ENCODE data around the gene ZNF500.
"Not testable (repeated sequence)": the region's sequence is repeated elsewhere in the genome, so short reads cannot be mapped to it uniquely, and the experiment has no call there.

Gene ZNF500

DNA sequence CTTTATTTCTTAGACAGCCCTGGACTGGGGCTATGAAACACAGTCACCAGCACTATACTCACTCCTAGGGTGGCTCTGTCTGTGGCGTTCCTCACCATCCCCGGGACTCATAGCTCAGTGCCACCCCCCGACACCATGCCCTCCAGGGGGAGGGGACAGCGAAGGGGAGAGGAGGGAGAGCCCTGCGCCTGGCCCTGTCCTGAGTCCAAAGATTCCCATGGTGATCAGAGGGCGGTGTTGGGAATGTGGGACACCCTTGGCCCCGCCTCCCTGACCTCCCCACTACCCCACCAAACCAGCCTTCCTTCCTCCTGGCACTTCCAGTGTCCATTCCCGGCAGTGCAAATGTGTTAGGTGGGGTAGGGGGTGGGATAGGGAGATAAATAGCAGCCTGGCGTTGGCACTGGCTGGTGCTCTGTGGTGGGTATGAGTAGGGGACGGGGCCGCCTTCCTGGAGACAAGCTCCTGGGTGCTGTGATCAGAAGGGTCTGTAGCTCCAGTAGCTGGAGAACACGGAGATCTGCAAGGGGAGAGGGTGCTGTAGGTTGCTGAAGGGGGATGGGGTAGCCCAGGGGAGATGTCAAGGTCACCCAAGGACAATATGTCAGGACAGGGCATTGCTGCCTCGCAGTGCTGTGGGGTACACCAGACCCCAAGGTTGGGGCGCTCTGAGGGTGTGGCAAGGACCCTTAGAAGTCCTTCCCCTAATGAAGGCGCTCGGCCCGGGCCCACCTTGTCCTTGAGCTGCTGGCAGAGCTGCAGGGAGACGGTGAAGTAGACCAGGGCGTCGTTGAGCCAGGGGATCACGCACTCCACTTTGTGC is 30.2 kb upstream of the ZNF500 start:
- no peak for DNase-seq (ENCODE audit: low read depth)

DNA sequence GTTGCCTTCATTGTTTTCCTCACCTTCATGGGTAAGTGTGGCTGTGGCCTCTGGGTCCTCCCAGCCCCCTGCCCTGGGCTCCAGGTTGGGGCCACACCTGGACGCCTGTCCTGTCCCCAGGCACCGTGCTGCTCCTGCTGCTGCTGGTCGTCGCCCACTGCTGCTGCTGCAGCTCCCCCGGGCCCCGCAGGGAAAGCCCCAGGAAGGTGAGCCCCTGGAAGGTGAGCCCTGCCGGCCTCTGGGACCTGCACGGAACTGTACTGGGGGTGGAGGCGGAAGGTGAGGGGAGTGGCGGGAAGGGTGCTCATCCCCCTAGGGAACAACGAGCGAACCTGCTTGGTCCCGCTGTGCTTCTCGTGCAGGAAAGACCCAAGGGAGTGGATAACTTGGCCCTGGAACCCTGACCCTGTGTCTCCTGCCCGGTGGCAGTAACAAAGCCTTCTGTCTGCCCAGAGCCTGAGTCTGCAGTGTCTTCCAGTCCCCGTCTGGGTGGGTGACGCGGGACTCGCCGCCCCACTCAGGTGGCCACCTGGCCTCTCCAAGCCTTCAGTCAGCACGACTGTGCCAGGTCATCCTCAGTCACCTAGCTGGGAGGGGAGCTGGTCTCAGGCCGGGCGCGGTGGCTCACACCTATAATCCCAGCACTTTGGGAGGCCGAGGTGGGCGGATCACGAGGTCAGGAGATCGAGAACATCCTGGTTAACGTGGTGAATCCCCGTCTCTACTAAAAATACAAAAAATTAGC is 29.0 kb upstream of the ZNF500 start:
- no peak for DNase-seq (ENCODE audit: low read depth)

DNA sequence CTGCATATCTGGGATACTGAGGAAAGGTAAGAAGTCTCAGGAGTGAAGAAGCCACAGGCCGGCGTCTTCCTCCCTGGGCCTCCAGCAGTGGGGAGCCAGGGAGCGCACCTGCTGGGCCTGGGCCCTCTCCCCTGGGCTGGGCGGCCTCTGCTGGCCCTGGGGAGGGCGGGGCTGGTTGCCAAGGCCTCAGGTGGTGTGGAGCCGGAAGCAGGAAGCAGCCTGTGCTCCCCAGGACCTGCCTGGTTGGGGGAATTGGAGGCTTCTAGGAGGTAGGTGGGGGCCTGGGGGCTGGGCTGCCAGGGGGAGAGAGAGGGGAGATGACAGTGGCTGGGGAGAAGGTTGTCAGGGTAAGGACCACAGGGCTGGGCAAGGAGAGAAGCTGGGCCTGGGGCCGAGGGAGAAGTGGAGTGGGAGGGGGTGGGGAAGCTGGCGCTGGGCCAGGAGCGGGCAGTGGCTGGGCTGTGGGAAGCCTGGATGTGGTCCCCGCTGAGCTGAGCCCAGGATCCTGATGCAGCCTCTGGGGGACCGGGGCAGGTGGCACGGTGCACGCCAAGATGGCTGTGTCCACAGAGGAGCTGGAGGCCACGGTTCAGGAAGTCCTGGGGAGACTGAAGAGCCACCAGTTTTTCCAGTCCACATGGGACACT is 28.3 kb upstream of the ZNF500 start, which contains the start of gene SMIM22:
TSS of gene SMIM22 (plus strand) at position 189 of the 647 bp plus-strand sequence. CDS start at position 555, 366 bp downstream.
- no peak for DNase-seq (ENCODE audit: low read depth)

DNA sequence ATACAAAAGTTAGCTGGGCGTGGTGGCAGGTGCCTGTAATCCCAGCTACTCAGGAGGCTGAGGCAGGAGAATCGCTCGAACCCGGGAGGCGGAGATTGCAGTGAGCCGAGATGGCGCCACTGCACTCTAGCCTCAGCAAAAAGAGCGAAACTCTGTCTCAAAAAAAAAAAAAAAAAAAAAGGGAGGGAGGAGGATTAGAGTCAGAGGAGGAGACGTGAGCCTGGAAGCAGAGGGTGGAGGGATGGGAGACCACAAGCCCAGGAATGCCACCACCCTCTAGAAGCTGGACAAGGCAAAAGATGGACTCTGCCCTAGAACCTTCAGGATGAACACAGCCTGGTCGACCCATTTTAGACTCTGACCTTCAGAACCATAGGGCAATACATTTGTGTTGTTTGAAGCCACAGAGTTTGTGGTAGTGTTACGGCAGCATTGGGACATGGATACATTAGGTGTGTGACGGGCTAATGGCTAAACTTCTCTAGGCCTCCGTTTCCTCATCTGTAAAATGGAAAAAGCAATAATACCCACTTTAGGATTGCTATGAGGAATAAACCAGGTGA is 26.1 kb upstream of the ZNF500 start:
- DNase-seq (ENCODE audit: low read depth) = no peak

DNA sequence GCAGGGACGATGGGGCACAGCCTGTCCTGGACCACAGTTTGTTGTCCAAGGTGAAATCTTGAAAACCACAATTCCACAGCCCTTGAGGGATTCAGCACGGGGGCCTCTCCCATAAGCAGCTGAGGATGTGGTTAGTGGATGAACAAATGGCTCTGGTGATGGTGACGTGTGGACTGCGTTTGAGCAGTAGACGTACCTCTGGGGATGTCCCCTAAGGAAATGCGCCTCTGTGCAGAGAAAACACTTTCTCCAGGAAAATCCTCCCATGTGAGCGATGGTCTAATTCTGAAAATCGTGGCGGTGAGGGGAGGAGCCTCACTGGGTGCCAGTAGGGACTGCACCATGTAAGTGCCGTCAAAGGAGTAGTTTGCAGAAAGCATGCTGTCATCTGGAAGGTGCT is 23.9 kb upstream of the ZNF500 start:
- no peak for DNase-seq (ENCODE audit: low read depth)

DNA sequence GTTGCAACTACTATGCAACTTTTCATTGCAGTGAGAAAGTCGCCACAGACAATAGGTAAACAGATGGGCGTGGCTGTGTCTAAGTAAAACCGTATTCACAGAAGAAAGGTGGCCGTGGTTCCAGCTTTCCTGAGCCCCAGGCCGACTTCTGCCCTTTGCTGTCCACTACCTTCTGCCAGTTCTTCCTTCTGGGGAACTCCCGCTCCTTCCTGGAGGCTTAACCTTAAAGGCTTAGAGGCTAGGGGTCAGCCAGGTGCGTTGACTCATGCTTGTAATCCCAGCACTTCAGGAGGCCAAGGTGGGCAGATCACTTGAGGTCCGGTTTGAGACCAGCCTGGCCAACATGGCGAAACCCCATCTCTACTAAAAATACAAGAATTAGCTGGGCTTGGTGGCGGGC is 23.3 kb upstream of the ZNF500 start:
- DNase-seq (ENCODE audit: low read depth) = no peak

DNA sequence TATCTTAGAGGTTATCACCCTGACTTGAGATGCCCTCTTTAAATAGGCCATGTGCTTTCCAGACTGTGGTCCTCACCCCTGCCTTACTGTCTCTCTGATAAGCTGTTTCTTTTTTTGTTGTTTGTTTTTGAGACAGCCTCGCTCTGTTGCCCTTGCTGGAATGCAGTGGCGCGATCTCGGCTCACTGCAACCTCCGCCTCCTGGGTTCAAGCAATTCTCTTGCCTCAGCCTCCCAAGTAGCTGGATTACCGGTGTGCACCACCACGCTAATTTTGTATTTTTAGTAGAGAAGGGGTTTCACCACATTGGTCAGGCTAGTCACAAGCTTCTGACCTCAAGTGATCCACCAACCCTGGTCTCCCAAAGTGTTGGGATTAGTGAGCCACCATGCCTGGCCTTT is 21.9 kb upstream of the ZNF500 start:
- no peak for DNase-seq (ENCODE audit: low read depth)

DNA sequence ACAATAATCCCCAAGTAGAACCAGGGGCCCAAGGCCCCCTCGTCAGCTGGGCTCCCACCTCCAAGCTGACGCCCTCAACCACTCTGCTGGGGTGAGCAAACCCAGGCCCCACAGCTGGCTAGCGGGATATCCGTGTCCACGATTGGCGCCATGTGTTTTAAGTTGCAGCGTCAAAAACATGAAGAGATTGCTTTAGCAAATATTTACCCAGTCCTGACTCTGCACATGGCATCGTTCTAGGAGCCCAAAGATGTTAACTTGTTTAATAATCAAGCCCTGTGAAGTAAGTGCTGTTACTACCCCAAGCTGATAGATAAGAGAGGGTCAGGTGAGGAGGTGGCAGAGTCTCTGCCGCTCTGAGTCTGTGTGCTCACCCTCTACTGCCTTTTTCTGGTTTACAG is 21.5 kb upstream of the ZNF500 start:
- no peak for DNase-seq (ENCODE audit: low read depth)

DNA sequence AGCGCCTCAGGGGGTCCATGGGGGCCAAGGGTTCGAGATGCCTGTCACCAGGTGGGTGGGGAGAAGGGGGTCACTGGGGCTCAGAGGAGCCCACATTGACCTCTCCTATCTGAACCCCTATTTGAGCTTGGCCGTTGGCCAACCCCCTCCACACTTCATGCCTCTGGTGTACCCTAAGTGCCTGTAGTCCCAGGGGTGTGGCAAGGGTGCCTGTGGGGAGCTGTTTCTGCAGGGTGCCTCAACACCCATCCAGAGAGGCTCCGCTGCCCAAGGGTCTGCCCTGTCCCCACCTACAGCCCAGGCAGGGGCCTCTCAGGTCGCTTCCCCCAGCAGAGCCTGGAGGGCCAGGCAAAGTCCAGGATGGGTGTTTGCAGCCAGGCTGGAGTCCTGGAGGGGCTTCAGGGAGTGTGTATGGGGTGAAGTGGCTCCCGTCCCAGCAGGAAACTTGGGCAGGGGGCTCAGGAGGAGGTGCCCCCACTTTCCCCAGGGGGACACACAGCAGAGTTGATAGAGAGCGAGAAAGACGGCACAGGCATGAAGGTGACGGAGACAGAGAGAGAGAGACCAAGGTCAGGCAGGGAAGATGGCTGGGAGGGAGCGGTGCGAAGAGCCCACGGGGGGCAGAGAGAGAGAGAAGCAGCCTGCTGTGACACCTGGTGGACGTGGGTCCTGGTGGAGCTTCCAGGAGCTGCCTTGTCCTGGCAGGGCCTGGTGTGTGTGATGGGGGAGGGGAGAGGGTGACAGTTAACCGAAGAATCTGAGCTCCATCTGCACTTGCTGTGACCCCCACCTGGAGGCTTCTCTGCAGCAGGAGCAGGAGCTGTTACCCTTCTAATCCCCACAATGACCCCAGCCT is 20.9 kb upstream of the ZNF500 start, which contains the start of gene SEPTIN12:
TSS of gene SEPTIN12 (minus strand) at position 719 of the 856 bp plus-strand sequence. CDS start at position 19, 700 bp downstream.
- DNase-seq (ENCODE audit: low read depth) = no peak

DNA sequence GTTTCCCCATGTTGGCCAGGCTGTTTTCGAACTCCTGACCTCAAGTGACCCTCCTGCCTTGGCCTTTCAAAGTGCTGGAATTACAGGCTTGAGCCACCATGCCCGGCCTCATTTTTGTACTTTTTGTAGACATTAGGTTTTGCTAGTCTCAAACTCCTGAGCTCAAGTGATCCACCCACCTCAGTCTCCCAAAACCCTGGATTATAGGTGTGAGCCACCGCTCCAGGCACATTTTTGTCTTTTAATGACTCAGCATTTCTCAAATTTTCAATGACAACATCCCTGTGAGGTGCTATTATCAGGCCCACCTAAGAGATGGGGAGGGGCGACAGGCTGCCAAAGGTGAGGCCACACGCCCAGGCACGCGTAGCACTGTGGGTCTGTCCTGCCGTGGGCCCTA is 20.1 kb upstream of the ZNF500 start:
- no peak for DNase-seq (ENCODE audit: low read depth)

DNA sequence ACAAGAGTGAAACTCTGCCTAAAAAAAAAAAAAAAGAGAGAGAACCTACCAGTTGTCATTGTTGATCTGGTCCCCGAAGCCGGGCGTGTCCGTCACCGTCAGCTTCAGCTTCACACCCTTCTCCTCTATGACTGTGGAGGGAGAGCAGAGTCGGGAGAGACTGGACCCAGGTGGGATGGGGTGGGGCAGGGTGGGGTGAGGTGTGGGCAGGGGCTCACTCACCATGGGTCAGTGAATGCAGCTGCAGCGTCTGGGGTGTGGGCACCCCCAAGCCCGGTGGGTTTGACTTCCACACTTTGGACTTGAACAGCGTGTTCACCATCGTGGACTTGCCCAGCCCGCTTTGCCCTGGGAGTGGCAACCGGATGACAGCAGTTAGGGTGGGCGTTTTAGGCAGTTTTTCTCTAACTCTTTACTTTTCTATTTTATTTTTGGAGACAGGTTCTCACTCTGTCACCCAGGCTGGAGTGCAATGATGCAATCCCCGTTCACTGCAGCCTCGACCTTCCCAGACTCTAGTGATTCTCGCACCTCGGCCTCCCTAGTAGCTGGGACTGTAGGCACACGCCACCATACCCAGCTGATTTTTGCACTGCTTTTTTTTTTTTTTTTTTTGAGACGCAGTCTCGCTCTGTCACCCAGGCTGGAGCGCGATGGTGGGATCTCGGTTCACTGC is 18.9 kb upstream of the ZNF500 start:
- DNase-seq (ENCODE audit: low read depth) = no peak

DNA sequence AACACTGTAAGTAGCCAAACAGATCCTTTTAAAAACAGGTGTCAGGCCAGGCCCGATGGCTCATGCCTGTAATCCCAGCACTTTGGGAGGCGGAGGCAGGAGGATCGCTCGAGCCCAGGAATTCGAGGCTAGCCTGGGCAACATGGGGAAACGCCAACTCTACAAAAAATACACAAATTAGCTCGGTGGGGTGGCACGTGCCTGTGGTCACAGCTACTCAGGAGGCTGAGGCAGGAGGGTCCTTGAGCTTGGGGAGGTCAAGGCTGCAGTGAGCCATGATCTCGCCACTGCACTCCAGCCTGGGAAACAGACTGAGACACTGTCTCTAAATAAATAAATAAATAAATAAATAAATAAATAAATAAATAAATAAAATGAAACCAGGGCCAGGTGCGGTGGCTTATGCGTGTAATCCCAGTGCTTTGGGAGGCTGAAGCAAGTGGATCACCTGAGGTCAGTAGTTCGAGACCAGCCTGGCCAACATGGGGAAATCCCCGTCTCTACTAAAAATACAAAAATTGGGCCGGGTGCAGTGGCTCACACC is 17.6 kb upstream of the ZNF500 start:
- not testable (repeated sequence) for DNase-seq (ENCODE audit: low read depth)

DNA sequence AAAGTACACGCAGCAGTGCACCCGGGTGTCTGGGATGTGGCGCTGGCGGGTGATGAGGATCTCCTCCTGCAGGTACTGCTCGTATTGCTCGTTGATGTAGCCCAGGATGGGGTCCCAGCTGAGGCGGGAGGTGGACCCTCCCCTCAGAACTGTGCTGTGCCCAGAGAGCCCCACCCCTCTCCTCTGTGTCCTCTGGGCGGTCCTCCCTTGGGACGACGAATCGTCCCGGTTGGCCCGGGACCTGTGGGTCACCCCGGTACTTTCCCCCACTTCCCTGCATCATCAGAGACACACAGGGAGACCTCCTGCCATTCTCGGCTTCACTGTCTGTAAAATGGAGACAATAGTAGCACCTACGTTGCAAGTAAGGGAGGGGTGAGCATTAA is 17.0 kb upstream of the ZNF500 start:
- DNase-seq (ENCODE audit: low read depth) = no peak

DNA sequence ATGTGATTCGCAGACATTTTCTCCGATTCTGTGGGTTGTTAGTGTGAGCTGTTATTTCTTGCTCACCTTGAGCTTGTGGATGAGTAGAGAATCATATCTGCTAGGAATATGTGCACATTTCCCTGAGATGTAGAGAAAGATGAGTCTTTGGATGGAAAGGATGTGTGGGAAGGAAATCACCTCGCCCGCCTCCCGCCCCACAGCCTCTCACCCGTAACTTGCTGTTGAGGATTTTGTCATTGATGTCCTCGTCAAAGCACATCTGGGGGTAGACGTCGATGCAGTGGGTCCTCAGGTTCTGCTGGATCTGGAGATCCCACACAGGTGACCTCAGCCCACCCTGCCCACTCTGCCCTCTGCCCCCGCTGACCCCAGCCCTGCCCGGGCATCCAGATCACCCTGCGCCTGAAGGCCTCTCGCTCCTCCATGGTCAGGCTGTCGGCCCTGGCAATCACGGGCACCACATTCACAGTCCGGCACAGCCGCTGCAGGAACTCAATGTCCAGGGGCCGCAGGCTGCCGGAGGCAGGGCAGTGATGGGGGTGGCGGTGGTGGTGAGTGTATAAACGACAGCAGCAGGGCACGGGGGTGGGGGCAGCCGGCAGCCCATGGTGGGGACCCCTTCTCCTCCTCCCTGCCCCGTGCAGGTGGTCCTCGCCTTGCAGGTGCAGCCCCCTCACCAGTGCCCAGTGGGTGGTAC is 16.4 kb upstream of the ZNF500 start:
- DNase-seq (ENCODE audit: low read depth) = no peak

DNA sequence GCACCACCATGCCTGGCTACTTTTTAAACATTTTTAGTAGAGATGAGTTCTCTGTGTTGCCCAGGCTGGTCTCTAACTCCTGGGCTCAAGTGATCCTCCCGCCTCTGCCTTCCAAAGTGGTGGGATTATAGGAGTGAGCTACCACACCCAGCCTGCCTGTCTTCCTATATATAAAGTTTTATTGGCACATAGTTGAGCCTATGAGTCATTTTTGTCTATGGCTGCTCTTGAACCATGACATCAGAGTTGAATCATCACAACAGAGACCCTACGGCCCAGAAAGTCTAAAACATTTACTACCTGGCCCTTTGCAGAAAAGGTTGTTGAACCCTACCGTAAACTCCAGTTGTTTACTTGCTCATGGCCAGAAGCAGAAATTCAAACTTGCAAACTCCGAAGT is 13.3 kb upstream of the ZNF500 start:
- no peak for DNase-seq (ENCODE audit: low read depth)

DNA sequence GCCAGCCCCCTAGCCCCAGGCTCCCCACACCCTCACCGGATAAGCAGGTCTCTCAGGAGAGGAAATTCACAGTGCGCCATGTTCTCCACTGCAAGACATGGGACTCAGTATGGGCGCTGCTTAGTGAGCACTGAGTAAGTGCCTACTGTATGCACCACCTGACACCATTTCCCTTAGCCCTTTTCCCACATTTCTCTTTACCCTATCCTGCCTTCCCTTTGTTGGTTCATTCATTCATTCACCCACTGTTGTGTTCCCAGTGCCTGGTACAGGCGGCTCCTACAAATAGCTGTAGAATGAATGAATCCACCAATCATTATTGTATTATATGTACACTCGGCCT is 11.1 kb upstream of the ZNF500 start:
- no peak for DNase-seq (ENCODE audit: low read depth)

DNA sequence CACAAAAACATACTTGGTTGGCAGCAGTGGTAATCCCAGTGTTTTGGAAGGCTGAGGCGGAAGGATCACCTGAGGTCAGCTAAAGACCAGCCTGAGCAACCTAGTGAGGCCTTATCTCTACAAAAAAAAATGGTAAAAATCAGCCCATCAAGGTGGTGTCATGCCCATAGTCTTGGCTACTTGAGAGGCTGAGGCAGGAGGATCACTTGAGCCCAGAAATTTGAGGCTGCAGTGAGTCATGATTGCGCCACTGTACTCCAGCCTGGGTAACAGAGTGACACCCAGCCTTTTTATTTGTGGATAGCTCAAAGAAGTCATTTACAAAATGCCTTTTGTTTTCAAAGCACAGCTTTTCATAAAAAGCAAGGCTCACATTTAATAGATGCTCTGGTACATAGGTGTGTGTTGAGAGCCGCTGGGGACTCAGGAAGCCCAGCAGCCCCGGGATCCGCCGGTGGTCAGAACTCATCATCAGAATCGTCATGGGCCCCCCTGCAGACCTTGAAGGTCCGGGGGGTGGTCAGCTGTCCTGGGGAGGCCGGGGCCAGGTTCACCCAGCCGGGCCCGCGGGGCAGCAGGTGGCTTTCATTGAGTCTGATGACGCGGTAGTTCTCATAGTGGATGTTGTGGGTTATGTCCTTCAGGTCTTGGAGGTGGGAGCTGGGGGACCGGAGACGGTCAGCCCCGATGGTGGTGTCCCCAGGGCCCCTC is 10.5 kb upstream of the ZNF500 start:
- DNase-seq (ENCODE audit: low read depth) = no peak

DNA sequence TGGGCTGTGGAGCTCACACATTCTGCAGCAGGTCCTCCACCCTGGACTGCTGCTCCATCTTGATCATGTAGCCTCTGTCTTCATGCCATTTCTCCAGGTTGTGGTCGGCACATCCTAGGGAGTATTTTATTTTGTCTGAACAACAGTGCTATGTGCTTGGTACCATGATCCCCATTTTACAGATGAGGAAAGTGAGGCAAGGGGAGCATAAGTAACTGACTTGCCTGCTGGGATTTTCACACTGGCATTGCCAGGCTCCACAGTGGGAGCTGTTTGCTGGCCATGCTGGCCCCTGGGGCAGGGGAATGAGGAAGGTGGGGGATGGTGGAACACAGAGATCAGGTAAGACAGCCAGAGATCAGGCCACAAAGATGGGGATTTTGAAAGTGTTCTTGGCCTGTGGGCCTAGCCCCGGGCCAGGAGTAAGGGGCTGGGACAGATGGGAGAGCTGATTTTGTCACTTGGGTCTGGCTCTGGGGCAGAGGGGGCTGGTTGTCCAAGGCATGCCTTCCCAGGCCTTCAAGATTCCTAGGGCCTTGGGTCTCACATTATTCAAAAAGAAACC is 9.3 kb upstream of the ZNF500 start:
- DNase-seq (ENCODE audit: low read depth) = no peak

DNA sequence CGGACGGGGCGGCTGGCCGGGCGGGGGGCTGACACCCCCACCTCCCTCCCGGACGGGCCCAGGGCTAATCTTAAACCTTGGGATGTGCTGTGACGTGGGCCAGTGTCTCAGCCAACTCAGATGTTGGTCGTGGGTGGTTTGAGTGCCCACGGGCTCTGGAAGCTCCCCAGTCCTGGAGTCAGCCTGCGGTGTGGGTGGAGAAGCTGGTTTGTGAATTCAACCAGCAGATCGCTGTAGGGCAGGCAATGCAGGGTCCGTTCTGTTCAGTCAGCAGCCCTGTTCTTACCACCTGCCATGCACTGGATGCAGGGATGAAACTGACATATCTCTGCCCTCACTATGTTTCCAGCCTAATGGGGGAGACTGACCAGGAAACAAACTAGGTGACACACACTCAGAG is 8.0 kb upstream of the ZNF500 start:
- DNase-seq (ENCODE audit: low read depth) = no peak

All from stimulated activated CD8-positive, alpha-beta memory T cell treated with anti-CD3 and anti-CD28 coated beads, Interleukin-7, amount 100 ng/mL, for 24 hours (primary cell).